Vein endothelial cell (primary cell): ENCODE measurements around the gene CACNA1B. TPM values are rescaled to one million over a fixed set of nuclear protein-coding genes. Genes with fewer than 3 reads are reported as not detected.

Experiments
- small RNA-seq: library from RNA; depleted of rRNA; stranded (forward); fragments of <200 nt; gene quantifications from one replicate; pipeline ENCODE3, GENCODE V24; 2012
- total RNA-seq: library from RNA; depleted of rRNA; stranded (reverse); fragments of >200 nt; gene quantifications from 2 replicates; pipeline ENCODE4 v1.2.3, GENCODE V29; 2012

The CACNA1B gene
- under 0.01 and 0.10 TPM in 2 replicates for total RNA-seq

DNA sequence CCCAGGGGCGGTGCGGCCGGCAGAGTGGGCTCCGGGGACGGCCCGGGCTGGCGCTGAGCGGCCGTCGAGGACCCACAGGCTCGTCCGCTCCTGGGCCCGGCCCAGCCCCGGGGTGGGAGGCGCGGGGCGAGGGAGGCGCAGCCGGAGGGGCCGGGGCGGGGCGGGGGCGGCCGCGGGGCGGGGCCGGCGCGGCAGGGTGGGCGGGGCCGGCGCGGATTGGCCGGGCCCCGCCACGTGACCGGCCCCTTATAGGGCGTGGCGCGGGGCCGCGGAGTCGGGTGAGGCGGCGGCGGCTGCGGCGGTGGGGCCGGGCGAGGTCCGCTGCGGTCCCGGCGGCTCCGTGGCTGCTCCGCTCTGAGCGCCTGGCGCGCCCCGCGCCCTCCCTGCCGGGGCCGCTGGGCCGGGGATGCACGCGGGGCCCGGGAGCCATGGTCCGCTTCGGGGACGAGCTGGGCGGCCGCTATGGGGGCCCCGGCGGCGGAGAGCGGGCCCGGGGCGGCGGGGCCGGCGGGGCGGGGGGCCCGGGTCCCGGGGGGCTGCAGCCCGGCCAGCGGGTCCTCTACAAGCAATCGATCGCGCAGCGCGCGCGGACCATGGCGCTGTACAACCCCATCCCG is at the start of gene CACNA1B:
Gene CACNA1B, plus strand, starts transcription at position 277 of the 617 bp plus-strand sequence. Its CDS starts 152 bp downstream, at position 429.

Small RNAs within 50 kb of the gene (small RNA-seq; reads per million reads assigned to genes)
- gene AL591424.2 (not detected), gene MIR602 (not detected)
